Testis (tissue), 3 donors: ENCODE data around the gene RNF11. TPM values are rescaled to one million over a fixed set of nuclear protein-coding genes. Genes with fewer than 3 reads are reported as not detected.

Experiments
- DNase-seq: peaks from one replicate; pipeline ENCODE4 v3.0.0-alpha.2; 2019
- H3K27ac ChIP-seq, 2 donors: fragments of 200-600 bp; sonication (generic); one replicate each; pipeline ENCODE4 v1.5.1; 2019
- H3K27me3 ChIP-seq: fragments of 200-600 bp; sonication (generic); one replicate; pipeline ENCODE4 v1.5.1; 2019
- H3K36me3 ChIP-seq: fragments of 200-600 bp; sonication (generic); one replicate; pipeline ENCODE4 v1.5.1; 2017; ENCODE audit warnings: low read depth; ENCODE audit errors: missing control alignments
- H3K4me1 ChIP-seq: fragments of 200-600 bp; sonication (generic); one replicate; pipeline ENCODE4 v1.5.1; 2019
- H3K4me3 ChIP-seq, 2 donors: fragments of 200-600 bp; sonication (generic); one replicate each; pipeline ENCODE4 v1.5.1; 2017 to 2019
- H3K9me3 ChIP-seq: fragments of 200-600 bp; sonication (generic); one replicate; pipeline ENCODE4 v1.5.1; 2017
- CTCF ChIP-seq, 3 experiments: fragments of 450-650 bp in 2 of 3; fragments of 200-600 bp in 1 of 3; sonication (generic) in 1 of 3; IDR thresholded peaks; one replicate each; pipeline ENCODE4 v1.5.1; 2016 to 2019; ENCODE audit warnings: antibody characterized with exemption in 3 of 3, mild to moderate bottlenecking in 2 of 3, moderate library complexity in 1 of 3
- POLR2A ChIP-seq: fragments of 450-650 bp; IDR thresholded peaks from one replicate; pipeline ENCODE4 v1.6.1; 2017; ENCODE audit warnings: antibody characterized with exemption, mild to moderate bottlenecking, moderate library complexity
- WGBS, 2 donors: methylation state at CpG; one replicate each; pipeline ENCODE4 v1.1.5; 2018; 5-methylcytosine and 5-hydroxymethylcytosine counted together
- intact Hi-C: fragments of 100-400 bp; cut with DNase I; formaldehyde crosslinking; loops from one replicate; pipeline ENCODE4 v1.15.1; 2023; ENCODE audit warnings: low total_unique reads
- polyA plus RNA-seq: library from polyadenylated mRNA; stranded (reverse); fragments of 350-450 nt; fragmentation: Illumina TruSeq; extraction: RNeasy Lipid Tissue Mini Kit (QIAGEN cat#74804); gene quantifications from one replicate; pipeline ENCODE4 v1.2.3, GENCODE V29; 2014; ENCODE audit warnings: low read depth, low replicate concordance; ENCODE audit not compliant: insufficient read depth
- total RNA-seq, 2 donors: library from RNA; depleted of rRNA; stranded (reverse); fragments of >200 nt; gene quantifications; one replicate each; pipeline ENCODE4 v1.2.3, GENCODE V29; 2016

The RNF11 gene
- total and polyA plus RNA-seq, 3 donors from 2014 or later = 59.8 to 108 (median 89.7) TPM

DNA sequence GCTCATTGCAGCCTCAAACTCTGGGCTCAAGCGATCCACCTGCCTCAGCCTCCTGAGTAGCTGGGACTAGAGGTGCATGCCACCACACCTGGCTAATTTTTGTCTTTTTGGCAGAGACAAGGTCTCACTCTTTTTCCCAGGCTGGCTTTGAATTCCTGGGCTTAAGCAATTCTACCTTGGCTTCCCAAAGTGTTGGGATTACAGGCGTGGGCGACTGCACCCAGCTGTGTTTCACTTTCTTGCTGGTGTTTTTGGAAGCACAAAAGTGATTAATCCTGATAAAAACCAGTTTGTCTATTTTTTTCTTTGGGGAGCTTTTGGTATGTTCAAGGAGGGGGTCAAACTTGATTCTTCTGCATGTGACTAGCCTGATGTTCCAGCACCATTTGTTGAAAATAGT is 19.3 kb downstream of the RNF11 start:
- intact Hi-C loops = no loop called here
- no peaks in the 10 kb centered on the region for H3K36me3 ChIP-seq
- TF ChIP-seq POLR2A = no peak
- no peak for TF ChIP-seq CTCF (IDR thresholded peaks at IDR 0.05)
- 61 to 81% methylated on average over 3 of the region's 3 CpGs for WGBS, 2 donors
- H3K9me3 ChIP-seq = no peaks in the 10 kb centered on the region
- no peak for DNase-seq
- H3K27me3 ChIP-seq = peaks cover 2% of the 10 kb centered on the region
- no peak overlapping the region for H3K27ac ChIP-seq
- peaks cover 11% of the 10 kb centered on the region for H3K4me1 ChIP-seq
- no peak overlapping the region for H3K4me3 ChIP-seq

DNA sequence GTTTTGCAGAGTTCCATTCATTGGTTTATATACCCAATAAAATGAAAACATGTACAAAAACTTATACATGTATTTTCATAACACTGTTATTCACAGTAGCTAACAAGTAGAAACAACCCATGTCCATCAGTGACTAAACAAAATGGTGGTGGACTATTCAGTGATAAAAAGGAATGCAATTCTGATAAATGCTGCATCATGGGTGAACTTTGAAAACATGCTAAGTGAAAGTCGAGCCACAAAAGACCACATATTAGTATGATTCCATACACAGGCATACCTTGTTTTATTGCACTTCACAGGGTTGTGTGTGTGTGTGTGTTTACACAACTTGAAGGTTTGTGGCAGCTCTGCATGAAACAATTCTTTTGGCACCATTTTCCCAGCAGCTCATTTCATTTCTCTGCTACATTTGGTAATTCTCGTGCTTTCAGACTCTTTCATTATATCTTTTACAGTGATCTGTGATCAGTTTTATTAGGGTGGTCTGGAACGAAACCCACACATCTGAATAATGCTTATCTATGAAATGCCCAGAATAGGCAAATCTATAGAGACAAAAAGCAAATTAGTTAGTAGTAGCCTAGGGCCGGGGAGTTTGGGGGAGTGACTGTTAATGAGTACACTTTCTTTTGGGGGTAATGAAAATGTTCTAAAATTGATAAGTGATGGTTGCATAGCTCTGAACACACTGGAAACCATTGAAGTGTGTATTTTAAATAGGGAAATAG is 27.2 kb downstream of the RNF11 start:
- Histone ChIP-seq H3K4me3 (no peak overlapping the region), H3K27me3 (peaks cover 2% of the 10 kb centered on the region), H3K4me1 (peaks cover 19% of the 10 kb centered on the region), H3K9me3 (no peaks in the 10 kb centered on the region), H3K27ac (no peak overlapping the region), H3K36me3 (no peaks in the 10 kb centered on the region)
- intact Hi-C loops = no loop called here
- DNase-seq = no peak
- WGBS, 2 donors = 72 to 73% methylated on average over 4 of the region's 4 CpGs
- TF ChIP-seq CTCF (IDR thresholded peaks at IDR 0.05) (no peak), POLR2A (no peak)

GRCh38 chr1:51264451-51264850 is 28.4 kb downstream of the RNF11 start:
- H3K27me3 ChIP-seq = peaks cover 2% of the 10 kb centered on the region
- no peak for DNase-seq
- intact Hi-C loops = no loop called here
- H3K4me3 ChIP-seq = no peak overlapping the region
- peaks cover 10% of the 10 kb centered on the region for H3K4me1 ChIP-seq
- TF ChIP-seq POLR2A (no peak), CTCF (IDR thresholded peaks at IDR 0.05) (no peak)
- 26 to 44% methylated on average over 3 of the region's 3 CpGs for WGBS, 2 donors
- no peaks in the 10 kb centered on the region for H3K9me3 ChIP-seq
- no peak overlapping the region for H3K27ac ChIP-seq
- H3K36me3 ChIP-seq = no peaks in the 10 kb centered on the region

- no peak overlapping the region for H3K27ac ChIP-seq
- intact Hi-C loops = no loop called here
These were observed 29.5 kb downstream of the RNF11 start for GRCh38 chr1:51265618-51266017.

More at GRCh38 chr1:51265618-51266017, 29.5 kb downstream of the RNF11 start:
- no peak for DNase-seq
- Histone ChIP-seq H3K27me3 (no peaks in the 10 kb centered on the region), H3K4me3 (no peak overlapping the region), H3K4me1 (peaks cover 7% of the 10 kb centered on the region), H3K36me3 (no peaks in the 10 kb centered on the region), H3K9me3 (no peaks in the 10 kb centered on the region)
- WGBS, 2 donors = 87 to 96% methylated on average over 4 of the region's 4 CpGs
- no peak for TF ChIP-seq CTCF (IDR thresholded peaks at IDR 0.05)
- TF ChIP-seq POLR2A = no peak
